SKM-1 treated with dmso at 0.1 percent for 144 hours (cell line): Measurements from ENCODE around the gene KRIT1.
"Not testable (repeated sequence)": the region's sequence is repeated elsewhere in the genome, so short reads cannot be mapped to it uniquely, and the experiment has no call there.

Experiments used
- DNase-seq: peaks from one replicate; lab custom pipeline; 2025; ENCODE audit not compliant: unreplicated experiment; lab: John Stamatoyannopoulos, UW

The KRIT1 gene

GRCh38 chr7:92250603-92251002 is 4.9 kb upstream of the KRIT1 start:
- DNase-seq, result no peak

- no peak for DNase-seq
Measured at GRCh38 chr7:92246360-92247101, 817 bp upstream of the KRIT1 start.

DNA sequence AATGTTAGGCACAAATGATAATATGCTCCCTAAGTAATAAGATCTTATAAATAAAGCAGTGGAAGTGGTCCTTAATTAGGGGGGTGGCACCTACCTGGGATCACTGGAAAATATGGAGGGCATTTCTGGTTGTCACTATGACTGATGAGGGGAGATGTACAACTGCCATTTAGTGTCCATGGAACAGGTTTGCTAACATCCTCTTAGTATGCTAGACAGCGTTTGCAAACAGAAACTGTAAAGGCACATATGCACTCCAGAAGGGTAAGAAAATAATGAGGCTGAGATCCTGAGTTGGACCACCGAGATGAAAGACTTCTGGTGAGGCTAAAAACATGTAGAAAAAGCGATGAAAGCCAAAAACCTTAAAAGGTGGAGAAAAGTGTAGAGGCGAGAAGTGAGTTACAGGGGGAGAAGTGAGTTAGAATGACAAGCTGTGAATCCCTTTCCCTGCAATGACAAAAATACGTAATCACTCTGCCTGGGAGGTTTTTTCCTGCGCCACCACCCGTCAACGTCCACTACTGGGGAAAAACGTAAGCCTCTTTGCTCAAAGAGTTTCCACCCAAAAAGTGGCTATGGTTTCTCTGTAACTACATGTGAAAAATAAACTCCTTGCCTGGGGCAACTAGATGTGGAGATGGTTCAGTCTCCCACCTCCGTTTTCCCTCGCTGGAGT is 767 bp downstream of the KRIT1 start:
- no peak for DNase-seq

DNA sequence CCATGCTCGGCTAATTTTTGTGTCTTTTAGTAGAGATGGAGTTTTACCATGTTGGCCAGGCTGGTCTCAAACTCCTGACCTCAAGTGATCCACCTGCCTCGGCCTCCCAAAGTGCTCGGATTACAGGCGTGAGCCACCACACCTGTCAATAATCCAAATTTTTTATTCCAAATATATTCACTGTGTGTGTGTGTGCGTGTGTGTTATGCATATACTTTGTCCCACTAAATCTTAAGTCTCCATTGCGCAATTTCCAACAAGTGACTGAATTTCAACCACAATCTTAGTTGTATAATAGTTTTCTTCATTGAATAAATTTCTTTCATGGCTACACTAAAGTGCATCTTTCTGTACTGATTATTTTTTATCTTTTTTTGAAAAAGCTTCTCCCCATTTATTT is 2.7 kb downstream of the KRIT1 start:
- DNase-seq, result no peak

DNA sequence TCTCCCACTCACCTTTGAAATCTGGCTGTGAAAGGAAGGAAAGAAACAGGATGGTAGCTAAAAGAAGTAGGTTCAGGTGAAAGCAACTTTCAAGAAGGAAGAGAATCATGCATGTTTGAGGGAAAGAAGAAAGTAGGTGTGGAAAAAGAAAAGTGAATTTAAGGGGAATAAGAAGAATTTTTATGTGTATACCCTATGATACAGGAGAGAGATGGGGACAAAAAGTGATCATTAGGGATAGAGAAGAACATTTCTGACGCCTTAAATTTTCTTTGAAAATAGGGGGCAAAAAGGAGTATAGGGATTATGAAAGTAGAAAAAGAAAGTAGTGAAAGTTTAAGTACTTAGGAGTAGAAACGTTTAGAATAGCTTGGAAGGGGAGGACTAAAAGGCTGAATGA is 15.2 kb downstream of the KRIT1 start:
- DNase-seq, result no peak

- no peak for DNase-seq
Measured at GRCh38 chr7:92228742-92229141, 17.0 kb downstream of the KRIT1 start.

DNA sequence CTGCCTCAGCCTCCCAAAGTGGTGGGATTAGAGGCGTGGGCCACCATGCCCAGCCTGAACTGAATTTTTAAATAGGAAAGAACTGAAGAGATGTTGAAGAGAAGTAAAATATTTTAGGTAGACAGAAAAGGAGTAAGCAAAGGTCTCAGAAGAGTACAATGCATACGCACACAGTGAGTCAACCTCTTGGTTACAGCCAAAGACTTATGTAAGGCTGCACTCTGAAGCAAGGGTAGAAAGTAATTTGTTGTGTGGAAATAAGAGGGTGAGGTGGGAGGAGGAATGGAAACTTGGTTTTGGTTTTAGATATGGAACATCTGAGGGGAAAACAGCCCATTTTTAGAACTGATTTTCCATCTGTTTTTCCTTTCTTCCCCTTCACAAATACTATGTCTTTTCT is 17.6 kb downstream of the KRIT1 start:
- no peak for DNase-seq

DNA sequence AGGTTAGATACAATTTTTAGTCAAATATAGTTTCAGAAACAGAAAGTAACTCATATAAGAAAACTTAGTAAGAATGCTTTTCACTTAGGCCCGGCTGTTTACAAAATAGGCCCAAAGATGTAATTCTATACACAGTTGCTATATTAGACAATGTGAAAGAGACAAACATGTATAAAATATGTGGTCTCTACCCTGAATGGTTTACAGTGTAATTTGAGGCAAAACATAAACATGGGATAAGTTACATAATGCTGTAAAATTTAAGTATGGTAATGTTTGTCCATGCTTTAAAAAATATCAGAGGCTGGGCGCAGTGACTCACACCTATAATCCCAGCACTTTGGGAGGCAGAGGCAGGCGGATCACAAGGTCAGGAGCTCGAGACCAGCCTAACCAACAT is 18.7 kb downstream of the KRIT1 start:
- no peak for DNase-seq

DNA sequence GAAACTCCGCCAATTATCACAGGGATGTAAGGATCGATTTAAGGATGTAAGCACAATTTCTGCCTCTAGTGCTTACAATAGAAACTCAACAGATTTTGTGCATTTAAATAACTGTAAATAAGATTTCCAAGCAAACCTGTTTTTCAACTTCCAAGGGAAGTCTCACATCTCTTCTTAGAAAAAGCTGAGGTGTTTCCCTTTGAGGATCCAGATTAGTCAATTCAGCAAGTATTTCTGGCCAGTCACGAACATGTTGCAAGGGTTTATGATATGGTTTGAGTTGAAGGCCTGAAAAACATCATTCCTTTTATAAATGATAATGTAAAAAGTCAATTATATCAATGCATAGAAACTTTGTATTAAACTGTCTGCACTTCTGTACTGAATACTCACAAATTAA is 23.9 kb downstream of the KRIT1 start:
- no peak for DNase-seq

DNA sequence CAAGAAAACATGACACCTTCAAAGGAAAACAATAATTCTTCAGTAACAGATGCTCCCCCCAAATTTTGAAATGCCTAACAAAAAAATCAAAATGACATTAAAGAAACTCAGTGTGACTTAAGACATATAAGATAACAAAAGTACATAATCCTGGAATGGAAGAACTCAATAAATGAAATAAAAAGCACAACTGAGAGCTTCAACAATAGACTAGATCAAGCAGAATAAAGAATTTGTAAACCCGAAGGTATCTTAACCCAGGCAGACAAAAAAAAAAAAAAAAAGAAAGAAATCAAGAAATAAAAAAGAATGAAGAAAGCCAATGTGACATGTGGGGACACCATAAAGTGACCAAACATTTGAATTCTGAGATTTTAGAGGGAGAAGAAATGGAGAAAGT is 39.0 kb downstream of the KRIT1 start:
- DNase-seq, result no peak

DNA sequence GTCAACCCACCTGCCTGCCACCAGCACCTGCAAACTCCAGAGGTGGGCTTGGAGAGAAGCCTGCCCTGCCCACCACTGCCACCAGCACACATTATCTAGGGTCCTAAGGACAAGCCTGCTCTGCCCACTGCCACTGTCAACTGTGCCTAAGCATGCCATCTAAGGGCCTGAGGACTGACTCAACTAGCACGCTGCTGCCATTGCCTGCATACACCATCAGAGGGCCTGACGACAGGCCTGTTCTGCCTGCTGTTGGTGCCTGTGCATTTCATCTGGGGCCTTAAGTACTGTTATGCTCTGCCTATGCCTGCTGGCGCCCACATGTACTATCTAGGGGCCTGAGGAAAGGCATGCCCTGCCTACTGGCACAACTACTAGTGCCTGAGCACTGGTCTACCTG is 39.7 kb downstream of the KRIT1 start:
- no peak for DNase-seq

- no peak for DNase-seq
Measured at GRCh38 chr7:92200791-92201190, 44.9 kb downstream of the KRIT1 start.

DNA sequence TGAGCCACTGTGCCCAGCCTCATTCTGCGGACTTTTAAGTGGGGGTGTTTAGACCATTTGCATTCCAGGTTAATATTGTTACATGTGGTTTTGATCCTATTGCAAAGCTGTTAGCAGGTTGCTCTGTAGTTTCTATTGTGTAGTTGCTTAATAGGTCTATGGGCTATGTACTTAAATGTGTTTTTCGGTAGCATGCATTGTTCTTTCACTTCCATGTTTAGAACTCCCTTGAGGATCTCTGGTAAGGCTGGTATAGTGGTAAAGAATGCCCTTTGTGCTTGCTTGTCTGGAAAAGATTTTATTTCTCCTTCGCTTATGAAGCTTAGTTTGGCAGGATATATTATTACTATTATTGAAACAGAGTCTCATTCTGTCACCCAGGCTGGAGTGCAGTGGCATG is 53.4 kb downstream of the KRIT1 start:
- DNase-seq, result no peak

GRCh38 chr7:92189246-92189645 is 56.5 kb downstream of the KRIT1 start:
- not testable (repeated sequence) for DNase-seq

DNA sequence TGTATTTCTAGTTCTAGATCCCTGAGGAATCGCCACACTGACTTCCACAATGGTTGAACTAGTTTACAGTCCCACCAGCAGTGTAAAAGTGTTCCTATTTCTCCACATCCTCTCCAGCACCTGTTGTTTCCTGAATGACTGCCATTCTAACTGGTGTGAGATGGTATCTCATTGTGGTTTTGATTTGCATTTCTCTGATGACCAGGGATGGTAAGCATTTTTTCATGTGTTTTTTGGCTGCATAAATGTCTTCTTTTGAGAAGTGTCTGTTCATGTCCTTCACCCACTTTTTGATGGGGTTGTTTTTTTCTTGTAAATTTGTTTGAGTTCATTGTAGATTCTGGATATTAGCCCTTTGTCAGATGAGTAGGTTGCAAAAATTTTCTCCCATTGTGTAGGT is 61.4 kb downstream of the KRIT1 start:
- not testable (repeated sequence) for DNase-seq

DNA sequence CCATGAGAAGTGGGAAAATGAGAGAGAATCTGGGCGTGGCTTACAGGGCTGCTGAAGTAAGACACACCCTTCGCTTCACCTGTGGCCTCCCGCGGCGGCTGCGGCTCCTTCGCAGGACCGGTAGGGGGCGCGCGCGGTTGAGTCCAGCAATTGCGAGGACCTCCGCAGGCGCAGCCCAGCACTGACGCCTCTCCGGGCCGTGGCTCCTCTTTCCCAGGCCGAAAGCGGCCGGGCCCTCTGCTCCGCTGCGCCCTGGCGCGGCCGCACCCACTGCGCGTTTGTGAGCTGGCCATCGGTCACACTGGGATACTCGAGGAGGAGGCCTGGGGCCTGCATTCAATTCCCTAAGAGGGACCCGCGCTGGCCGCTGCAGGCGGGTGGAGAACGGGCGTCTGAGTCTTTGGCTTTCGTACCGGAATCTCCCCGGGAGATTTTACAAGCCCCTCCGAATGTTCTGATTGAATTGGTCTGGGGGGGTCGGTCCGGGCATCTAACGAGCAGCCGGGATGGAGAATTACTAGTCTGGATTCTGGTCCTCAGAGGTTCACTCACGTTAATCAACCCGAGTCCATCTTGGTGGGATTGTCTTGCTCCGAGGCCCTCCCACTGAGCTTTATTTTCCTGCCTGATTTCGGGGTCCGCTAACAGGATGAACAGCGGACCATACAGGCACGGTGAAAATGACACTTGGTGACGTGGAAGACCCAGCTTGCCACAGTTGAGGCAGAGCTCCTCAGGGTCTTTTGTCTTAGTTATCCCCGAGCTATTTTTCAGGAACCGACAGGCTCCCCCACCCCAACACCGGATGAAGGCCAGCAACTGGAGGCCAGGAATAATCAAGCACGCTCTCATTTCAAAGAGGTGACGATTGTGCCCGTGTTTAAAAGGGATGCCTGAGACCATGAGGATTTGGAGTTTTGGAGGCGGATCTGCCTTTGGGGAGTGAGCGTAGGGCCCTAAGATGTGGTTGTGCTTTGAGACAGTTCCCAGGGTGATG is 66.5 kb downstream of the KRIT1 start, which contains the start of gene LRRD1:
Gene LRRD1, minus strand, starts transcription at position 215 of the 997 bp plus-strand sequence. CDS start 13,940 bp downstream, outside the sequence.
- DNase-seq, result peak; percentile 80

- no peak for DNase-seq
Measured at GRCh38 chr7:92177362-92177761, 68.4 kb downstream of the KRIT1 start.

- DNase-seq, result not testable (repeated sequence)
Measured at GRCh38 chr7:92169529-92169928, 76.2 kb downstream of the KRIT1 start.

GRCh38 chr7:92161271-92161670 is 84.4 kb downstream of the KRIT1 start:
- DNase-seq, result no peak

DNA sequence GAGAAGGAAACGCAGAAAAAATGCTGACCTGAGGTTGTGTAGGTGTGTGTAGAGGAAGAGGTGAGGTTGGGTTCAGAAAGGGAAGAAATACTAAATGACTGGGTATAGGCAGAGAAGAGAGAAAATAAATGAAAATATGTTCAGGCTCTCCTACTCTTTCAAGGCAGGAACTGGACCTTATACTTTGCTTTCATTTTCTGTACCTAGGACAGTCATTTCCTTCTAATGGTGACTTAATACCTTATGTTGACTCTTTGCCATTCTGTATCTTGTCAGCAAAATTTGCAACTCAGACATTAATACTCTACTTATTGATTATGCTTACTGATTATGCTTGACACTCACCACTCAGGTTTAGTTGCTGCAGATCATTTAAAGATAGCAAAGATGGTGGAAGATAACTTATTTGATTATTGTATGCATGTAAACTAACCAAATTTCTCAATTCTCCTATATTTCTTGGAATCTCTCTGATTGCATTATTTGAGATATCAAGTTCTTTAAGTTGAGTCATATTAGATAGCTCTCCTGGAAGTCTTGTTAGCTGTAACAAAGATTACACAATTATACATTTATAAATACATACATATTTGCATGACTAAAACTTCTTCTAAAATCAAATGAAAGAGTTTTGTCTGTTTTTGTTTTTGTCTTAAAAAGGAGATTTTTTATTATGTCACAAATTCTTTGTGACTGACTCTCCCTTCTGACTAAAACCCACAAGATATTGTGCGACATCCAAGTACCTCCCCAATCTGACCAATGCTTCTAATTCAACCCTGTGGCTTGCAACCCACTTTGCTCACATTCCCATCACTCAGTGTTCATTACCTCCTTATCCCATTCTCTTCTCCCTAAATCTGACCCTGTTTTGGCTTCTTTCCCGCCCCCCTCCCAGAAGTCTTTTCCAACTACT is 86.8 kb downstream of the KRIT1 start:
- DNase-seq, result no peak
